NCI-H460 (cell line): ENCODE measurements around the gene IRF2. TPM values are rescaled to one million over a fixed set of nuclear protein-coding genes. Genes with fewer than 3 reads are reported as not detected.

Source experiments
- DNase-seq: peaks from one replicate; pipeline ENCODE4 v3.0.0-alpha.2; 2016; ENCODE audit warnings: low read depth; ENCODE audit errors: extremely low read depth
- total RNA-seq: library from RNA; depleted of rRNA; stranded (reverse); fragments of >200 nt; shearing (Covaris generic); gene quantifications from 2 replicates; pipeline ENCODE4 v1.2.3, GENCODE V29; 2014

Gene IRF2
- total RNA-seq, 1 experiment from 2014 or later = 27.2 TPM

GRCh38 chr4:184434021-184434420 is 40.3 kb downstream of the IRF2 start:
- DNase-seq = no peak

- no peak for DNase-seq
Measured at GRCh38 chr4:184433258-184433892, 41.0 kb downstream of the IRF2 start.

DNA sequence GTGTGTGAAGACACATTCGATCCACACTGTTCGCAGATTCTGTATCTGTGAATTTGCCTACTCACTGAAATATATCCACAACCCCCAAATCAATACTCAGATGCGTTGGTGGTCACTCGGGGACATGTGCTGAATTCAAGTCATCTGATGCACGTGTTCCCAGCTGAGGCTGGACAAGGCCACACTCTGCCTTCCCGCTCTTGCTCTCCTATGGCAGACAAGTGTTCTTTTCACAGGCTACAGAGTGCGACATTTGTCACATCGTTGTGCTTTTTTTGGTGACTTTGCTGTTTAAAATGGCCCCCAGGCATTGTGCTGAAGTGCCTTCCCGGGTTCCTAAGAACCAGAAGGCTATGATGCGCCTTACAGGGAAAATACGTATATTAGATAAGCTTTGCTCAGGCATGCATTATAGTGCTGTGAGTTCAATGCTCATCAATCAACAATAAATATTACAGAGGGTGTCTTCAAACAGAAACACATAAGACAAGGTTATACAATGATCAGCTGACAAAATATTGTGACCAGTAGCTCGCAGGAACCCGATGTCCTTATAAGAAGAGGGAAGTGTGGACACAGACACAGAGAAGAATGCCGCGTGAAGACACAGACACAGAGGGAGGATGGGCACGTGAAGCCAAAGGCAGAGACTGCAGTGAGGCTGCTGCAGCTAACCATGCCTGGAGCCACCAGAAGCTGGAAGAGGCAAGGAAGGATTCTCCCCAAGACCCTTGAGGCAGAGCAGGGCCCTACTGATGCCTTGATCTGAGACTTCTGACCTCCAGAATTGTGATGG is 42.0 kb downstream of the IRF2 start:
- DNase-seq = no peak

DNA sequence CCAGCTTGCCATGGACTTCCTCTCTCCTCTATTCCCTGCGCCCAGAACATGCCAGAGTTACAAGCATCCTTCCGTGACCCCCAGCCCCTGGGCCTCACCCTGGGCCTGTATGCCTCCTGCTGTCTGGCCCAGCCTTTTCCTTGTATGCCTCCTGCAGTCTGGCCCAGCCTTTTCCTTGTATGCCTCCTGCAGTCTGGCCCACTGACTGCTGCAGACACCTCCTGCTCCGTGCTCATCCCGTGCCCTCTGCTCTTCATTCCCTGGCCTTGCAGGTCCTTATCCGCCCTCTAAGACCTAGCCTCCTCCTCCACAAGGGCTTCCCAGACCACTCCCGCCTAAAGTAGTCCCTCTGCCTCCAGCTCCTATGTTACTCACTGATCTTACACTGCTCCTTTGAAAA is 44.2 kb downstream of the IRF2 start:
- DNase-seq = no peak

DNA sequence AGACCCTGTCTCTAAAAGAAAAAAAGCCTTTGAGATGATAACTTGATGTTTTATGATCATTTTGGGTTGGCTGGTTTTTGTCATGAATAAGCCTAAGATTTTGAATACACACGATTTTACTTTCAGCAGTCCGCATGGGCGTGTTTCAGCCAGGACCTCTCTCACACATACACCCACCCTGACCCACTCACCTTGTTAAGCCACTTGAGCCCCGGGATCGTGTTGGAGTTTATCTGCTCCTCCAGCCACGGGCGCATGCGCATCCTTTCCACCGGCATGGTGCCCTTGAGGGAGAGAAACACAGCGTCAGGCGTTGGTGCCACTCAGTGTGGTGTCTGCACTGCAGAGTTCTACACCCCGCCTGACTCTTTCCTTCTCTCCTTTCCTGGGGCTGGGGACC is 45.6 kb downstream of the IRF2 start:
- DNase-seq = no peak

GRCh38 chr4:184427687-184428086 is 46.7 kb downstream of the IRF2 start:
- no peak for DNase-seq

GRCh38 chr4:184427093-184427492 is 47.3 kb downstream of the IRF2 start:
- no peak for DNase-seq

DNA sequence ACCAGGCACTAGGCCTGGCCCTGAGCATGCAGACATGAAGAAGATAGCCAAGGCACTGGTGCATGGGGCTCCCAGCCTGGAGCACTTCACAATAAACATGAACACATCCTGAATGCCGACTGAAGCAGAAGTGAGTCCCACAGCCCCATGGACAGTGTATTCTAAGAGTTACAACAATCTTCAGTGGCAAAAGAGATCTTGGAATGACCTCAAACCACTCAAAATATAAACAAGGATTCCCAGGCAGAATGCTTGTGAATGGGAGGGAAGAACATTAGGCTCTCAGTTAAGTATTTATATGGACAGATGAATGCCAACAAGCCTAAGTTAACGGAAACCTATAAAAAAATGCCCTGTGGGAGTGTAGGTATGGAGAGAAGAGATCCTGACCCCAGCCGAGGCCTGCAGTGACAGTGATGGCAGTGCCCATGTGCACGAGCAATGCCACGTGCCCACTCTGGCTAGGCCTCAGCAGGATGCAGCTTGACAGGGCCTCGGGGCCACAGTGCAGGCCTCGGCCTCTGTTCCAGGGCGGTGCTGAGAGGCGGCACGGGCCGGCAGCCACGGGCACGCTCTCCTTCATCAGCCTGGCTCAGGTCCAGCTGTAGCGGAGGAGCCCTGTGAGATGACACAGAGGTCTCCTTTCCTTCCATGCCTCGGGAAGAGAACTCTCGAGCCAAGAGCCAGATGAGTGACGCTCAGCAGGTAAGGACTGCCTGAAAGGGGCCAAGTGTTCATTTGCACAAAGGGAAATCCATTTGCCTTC is 49.2 kb downstream of the IRF2 start:
- no peak for DNase-seq

DNA sequence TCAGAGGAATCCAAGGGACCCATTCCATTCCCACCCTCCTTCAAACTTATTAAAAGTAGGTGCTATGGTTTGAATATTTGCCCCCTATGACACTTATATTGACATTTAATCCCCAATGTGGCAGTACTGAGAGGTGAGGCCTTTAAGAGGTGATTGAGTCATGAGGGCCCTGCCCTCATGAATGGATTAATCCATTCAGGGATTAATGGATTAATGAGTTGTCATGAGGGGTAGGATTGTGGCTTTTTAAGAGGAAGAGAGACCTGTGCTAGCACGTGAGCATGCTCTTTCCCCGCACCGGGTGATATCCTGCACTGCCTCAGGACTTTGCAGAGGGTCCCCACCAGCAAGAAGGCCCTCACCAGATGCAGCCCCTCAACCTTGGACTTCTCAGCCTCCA is 50.1 kb downstream of the IRF2 start:
- DNase-seq = no peak

DNA sequence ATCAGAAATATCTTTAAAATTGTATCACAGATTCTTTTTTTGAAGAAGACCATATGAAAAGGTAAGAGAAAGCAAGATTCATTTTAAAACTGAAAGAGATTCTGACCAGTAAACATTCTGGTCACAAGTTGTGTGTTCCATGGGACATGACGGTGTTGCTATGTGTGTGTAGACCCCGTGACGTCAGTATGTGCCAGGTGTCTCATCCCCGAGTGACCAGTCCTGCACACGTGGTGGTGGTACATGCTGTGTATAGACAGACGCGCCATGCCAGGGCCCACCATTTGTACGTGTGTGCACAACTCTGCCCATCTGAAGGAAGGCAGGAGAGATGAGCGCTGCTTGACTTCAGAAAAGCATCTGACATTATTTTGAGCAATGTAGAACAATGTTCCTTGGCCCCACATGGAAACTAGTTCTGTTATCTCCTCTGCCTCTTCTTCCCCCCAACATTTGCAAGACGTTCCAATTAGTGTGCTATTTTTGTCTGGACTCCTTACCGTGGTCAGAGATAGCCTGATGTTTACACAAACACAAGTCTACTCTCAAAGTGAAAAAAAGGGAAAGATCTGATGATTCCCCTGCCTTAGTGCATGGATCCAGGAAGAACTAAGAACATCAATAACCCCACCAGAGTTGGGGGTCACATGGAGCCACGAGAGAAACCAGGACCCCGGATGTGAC is 51.2 kb downstream of the IRF2 start:
- no peak for DNase-seq

DNA sequence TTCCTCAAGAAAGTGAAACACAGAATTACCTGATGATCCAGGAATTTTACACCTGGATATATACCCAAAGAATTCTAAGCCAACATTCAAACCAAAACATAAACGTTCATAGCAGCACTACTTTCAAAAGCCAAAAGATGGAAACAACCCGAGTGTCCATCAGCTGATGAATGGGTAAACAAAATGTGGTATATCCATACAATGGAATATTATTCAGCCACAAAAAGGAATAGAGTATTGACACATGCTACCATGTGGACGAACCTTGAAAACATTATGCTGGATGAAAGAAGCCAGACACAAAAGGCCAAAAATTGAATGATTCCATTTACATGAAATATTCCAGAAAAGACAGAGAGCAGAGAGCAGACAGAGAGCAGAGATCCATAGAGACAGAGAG is 52.0 kb downstream of the IRF2 start:
- DNase-seq = no peak

DNA sequence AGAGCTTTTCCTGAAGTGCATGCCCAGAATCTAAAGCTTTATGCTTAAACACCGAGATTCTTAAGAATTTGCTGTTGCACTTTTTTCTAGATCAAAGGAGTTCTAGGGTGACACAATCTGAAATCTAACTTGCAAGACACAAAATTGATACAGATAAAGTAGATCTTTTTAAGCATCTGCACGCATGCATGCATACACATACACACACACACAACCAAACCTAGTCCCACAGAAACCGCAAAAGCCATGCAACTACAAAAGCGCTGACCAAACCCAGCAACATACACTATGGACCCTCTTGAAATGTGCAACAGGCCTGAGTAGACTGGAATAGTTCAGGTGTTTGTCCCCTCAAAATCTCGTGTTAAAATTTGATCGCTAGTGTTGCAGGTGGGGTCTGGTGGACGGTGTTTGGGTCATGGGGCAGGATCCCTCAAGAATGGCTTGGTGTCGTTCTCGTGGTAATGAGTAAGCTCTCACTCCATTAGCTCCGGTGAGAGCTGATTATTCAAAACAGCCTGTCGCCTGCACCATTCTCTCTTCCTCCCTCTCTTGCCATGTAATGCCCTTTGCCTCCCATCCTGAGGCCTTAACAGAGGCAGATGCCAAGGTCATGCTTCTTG is 52.7 kb downstream of the IRF2 start:
- no peak for DNase-seq

DNA sequence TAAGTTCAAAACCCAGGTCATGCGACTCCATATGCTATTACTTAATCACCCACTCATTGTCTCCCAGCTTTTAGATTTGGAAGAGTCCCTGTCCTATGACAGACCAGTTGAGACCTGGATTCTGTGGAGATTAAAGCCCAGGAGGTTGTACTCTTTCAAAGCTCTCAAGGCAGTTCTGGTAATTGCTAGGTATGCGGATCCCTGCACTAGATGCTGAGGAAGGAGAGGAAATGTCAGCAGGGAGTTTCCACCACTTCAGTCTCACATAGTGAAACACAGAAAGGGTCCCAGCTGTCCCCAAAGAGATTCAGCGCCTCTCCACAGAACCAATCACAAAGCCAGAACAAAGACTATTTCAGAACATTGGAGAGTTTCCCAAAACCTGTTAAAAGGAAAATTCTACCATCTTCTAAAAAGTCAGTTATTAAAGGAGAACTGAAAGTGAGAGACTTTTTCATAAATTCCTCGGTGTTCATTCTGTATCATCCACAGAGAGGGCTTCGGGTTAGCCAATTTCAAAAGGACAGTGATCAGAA is 53.4 kb downstream of the IRF2 start:
- no peak for DNase-seq

- DNase-seq = no peak
Measured at GRCh38 chr4:184420402-184420801, 53.9 kb downstream of the IRF2 start.

DNA sequence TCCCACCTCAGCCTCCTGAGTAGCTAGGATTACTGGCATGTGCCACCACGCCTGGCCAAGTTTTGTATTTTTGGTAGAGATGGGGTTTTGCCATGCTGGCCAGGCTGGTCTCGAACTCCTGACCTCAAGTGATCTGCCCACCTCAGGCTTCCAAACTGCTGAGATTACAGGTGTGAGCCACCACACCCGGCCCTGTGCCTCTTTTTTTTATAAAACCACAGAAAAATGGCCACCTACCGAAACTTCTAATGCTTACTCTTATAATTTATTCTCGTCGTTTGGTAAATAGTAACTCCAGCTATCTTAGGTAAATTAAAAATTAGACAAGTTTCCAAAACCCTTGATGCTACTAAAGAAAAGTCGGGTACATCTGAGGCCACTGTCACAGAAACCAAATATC is 54.4 kb downstream of the IRF2 start:
- DNase-seq = no peak

GRCh38 chr4:184417802-184418511 is 56.4 kb downstream of the IRF2 start:
- peak; percentile 20 for DNase-seq

DNA sequence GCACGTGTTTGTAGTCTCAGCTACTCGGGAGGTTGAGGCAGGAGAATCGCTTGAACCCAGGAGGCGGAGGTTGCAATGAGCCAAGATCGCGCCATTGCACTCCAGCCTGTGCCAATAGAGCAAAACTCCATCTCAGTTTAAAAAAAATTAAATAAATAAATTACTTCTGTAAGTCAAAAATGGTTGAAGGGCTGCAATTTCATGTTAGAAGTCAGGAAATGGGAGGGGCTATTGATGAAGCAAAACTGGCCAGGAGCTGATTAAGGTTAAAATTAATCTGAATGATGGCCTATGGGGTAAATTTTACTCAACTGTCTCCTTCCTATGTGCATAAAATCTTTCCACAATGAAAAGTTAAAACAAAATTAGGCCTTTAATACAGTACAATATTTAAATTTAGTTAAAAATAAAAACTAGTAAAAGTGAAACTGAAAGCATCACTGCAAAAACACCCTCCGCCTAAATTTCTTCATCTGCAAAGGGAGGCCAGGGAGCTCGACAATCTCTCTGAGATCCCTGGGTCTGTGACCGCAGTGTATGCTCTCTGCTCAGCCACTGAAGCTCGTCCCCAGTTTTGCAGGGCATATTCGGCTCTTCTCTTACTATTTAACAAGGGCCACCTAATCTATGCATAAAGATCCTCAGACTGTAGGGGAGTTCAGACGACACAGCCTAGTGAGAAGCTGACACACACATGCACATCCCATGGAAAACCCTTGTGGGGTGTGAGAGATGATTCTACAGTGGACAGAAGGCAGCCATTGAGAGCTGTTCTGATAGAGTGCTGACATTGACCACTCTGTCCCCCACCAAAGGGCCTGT is 57.2 kb downstream of the IRF2 start:
- DNase-seq = no peak

DNA sequence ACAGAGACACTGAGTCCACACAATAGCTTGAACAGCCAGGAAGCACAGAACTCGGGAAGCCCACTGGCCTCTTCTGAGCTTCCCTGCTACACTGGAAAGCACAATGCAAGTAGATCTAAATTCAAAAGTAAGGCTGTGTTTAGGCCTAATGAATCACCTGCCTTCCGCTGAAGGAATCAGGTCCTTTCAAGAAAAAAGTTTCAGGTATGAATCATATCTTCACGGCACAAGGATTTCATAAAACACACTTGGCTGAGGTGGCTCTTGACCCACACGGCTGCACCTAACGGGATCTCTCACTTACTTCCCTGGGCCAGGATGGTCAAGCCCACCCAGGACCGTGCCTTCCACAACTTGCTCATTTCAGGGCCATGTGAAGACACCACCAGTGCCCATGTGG is 59.3 kb downstream of the IRF2 start:
- no peak for DNase-seq
